ENCODE measurements around the gene AGR3.
"Not testable (repeated sequence)": the region's sequence is repeated elsewhere in the genome, so short reads cannot be mapped to it uniquely, and the experiment has no call there.

Gene AGR3

DNA sequence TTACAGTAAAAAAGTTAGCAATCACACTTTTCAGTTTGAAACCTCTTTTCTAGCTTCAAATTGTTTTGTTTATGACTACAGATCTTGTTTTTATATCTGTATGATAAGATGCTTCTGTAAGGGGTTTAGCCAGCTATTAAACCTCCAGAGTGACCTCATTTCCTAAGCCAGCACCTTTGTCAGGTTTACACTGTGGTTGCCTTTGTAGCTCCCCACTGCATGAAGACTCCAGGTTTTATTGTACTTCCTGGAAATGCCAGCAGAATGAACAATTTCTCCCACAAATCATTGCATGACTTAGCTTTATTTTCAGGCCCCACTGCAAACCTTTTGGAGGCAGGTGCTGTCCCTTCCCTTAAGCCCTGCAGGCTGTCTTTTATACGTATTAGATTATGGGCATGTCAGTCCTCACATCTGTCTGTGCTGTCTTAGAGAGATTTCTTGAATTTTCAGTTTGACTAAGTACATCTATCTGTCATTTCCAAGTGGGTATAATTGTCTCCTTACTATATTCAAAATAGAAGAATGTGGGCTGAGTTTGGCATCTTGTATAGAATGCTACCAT lies 8.2 kb upstream of the AGR3 start:
- no peak for DNase-seq

- DNase-seq = no peak
Measured at GRCh38 chr7:16889305-16889704, 7.5 kb upstream of the AGR3 start.

- no peak for DNase-seq
Measured at GRCh38 chr7:16883918-16884317, 2.1 kb upstream of the AGR3 start.

GRCh38 chr7:16880554-16880953 lies 1.2 kb downstream of the AGR3 start:
- no peak for DNase-seq

- no peak for DNase-seq
Measured at GRCh38 chr7:16879181-16879580, 2.6 kb downstream of the AGR3 start.

DNA sequence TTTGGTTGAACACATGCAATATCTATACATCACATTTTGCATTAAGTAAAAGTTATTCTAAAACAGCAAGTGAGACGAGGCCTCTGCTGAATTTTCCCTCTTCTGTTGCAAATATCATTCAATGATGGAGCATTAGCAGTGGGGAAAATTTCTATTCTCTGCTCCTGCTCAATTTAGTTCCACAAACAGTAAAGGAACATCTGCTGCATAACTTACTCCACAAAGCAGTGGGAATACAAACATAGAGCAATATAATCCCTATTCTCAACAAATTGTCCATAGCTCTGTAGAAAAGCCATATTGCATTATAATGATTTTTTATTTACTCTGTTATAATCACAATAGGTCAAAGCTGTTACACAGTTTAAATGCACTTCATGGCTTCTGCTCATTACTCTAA lies 5.9 kb downstream of the AGR3 start:
- no peak for DNase-seq

- DNase-seq = no peak
Measured at GRCh38 chr7:16874066-16874465, 7.7 kb downstream of the AGR3 start.

GRCh38 chr7:16867328-16867727 lies 14.5 kb downstream of the AGR3 start:
- DNase-seq = no peak

DNA sequence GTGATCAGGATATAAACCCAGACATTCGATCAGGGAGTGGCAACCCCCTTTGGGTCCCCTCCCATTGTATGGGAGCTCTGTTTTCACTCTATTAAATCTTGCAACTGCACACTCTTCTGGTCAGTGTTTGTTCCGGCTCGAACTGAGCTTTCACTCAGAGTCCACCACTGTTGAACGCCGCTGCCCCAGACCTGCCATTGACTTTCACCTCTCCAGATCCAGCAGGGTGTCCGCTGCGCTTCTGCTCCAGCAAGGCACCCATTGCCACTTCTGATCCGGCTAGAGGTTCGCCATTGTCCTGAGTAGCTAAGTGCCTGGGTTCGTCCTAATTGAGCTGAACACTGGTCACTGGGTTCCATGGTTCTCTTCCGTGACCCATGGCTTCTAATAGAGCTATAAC lies 28.6 kb downstream of the AGR3 start:
- not testable (repeated sequence) for DNase-seq

DNA sequence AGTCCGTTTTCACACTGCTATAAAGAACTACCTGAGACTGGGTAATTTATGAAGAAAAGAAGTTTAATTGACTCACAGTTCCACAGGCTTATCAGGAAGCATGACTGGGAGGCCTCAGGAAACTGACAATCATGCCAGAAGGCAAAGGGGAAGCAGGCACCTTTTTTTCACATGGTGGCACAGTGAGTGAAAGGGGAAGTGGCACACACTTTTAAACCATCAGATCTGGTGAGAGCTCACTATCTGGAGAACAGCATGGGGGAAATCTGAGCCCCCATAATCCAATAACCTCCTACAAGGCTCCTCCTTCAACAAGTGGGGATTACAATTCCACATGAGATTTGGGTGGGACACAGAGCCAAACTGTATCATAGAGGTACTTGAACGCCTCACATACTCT lies 30.0 kb downstream of the AGR3 start:
- DNase-seq = no peak

GRCh38 chr7:16850614-16851466 lies 30.9 kb downstream of the AGR3 start:
- no peak for DNase-seq

- DNase-seq = no peak
Measured at GRCh38 chr7:16849296-16850148, 32.3 kb downstream of the AGR3 start.

DNA sequence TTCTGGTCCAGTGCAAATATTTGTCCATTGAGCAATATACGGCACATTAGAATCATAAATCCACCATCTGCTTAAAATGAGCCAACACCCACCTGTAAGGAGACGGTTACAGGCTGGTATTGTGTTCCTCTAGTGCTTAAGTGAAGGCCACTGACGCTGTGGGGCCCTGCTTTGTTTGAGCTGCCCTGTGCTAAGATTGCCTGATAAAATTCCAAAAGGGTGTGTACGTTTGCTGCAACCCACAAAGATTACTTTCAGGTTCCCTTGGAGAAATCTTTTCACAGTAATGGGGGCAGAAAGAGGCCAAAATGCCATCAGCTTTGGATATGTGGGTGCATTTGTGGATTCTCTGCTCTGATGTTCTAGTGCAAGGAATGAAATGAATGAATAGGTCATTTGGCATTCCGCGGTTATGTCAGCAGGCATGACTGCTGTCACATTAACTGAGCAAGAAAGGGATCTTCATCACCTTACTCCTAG lies 34.4 kb downstream of the AGR3 start:
- DNase-seq = no peak

- DNase-seq = no peak
Measured at GRCh38 chr7:16846601-16847165, 35.1 kb downstream of the AGR3 start.

GRCh38 chr7:16845746-16846145 lies 36.0 kb downstream of the AGR3 start:
- DNase-seq = no peak

GRCh38 chr7:16841681-16842080 lies 40.1 kb downstream of the AGR3 start:
- no peak for DNase-seq

- DNase-seq = no peak
Measured at GRCh38 chr7:16840094-16840493, 41.7 kb downstream of the AGR3 start.

GRCh38 chr7:16839646-16840045 lies 42.1 kb downstream of the AGR3 start:
- no peak for DNase-seq

DNA sequence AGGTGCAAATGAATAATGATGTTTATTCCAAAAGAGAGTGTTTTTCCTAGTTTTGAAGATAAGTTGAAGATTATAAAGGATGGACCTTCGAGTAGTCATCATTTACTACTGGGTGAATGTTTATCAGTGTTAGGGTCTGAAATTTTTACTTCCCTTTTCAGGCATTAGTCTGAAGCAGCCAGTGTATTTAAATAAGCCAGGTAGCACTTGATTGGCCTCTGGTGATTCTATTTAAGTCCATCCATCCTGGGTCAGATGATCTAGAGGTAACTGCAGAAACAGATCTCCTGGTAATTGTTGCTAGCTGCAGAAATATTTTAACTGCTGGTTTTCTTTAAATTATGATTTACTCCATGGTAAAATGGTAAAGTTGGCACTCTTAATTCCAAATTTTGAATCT lies 42.9 kb downstream of the AGR3 start:
- DNase-seq = no peak

DNA sequence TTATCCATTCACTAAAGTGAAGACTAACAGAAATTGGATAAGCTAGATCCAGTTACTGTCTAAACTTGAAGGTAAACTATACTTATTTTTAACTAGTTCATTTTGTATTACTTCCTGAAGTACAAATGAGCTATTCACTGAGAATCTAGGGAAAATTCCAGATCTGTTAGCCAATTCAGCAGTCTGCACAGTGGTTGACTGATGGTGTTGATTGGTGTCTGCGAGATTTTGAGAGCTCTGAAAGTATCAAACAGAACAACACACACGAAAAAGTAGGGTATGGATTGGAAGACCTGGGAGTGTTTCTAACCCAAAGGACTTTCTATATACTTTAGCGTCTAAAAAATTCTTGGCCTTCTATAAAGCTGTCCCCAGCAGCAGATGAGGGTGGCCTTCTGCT lies 43.4 kb downstream of the AGR3 start:
- DNase-seq = no peak

DNA sequence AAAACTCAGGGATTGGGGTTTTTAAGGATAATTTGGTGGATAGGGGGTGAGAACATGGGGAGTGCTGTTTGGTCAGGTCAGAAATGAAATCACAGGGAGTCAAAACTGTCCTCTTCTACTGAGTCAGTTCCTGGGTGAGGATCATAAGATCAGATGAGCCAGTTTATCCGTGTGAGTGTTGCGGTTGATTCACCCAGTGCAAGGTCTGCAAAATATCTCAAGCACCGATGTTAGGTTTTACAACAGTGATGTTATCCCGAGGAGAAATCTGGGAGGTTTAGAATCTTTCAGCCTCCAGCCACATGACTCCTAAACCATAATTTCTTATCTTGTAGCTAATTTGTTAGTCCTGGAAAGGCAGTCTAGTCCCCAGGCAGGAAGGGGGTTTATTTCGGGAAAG lies 45.3 kb downstream of the AGR3 start:
- no peak for DNase-seq

- no peak for DNase-seq
Measured at GRCh38 chr7:16833373-16833772, 48.4 kb downstream of the AGR3 start.

GRCh38 chr7:16826060-16826459 lies 55.7 kb downstream of the AGR3 start:
- no peak for DNase-seq

Data from activated CD8-positive, alpha-beta memory T cell treated with anti-CD3 and anti-CD28 coated beads, Interleukin-2, amount 50 U/mL, for 4 hours (primary cell).